Effector memory CD8-positive, alpha-beta T cell (primary cell): ENCODE data around the gene ADGRL1.

ENCODE experiments used
- ATAC-seq: fragments of 150-1000 bp; cut with Tn5 transposase; replicated peaks from 2 replicates; pipeline ENCODE4 v1.10.0; 2021; ENCODE audit warnings: mild to moderate bottlenecking, moderate library complexity
- DNase-seq, 3 experiments: peaks; one replicate each; pipeline ENCODE4 v3.0.0; 2021
- H3K27ac Mint-ChIP-seq, 2 donors: one replicate each; pipeline ENCODE4 v1.8.0; 2022; ENCODE audit warnings: mild to moderate bottlenecking in 2 of 2, mixed read lengths in 2 of 2, moderate library complexity in 2 of 2
- H3K27me3 Mint-ChIP-seq, 2 donors: one replicate each; pipeline ENCODE4 v1.8.0; 2022; ENCODE audit warnings: mixed read lengths in 2 of 2
- H3K36me3 Mint-ChIP-seq: one replicate; pipeline ENCODE4 v1.8.0; 2022; ENCODE audit warnings: mild to moderate bottlenecking, moderate library complexity, mixed read lengths; ENCODE audit not compliant: insufficient read depth
- H3K4me1 Mint-ChIP-seq, 2 donors: one replicate each; pipeline ENCODE4 v1.8.0; 2022; ENCODE audit warnings: low read depth in 2 of 2, mixed read lengths in 2 of 2
- H3K4me3 Mint-ChIP-seq, 2 donors: one replicate each; pipeline ENCODE4 v1.8.0; 2022; ENCODE audit warnings: mild to moderate bottlenecking in 2 of 2, mixed read lengths in 2 of 2, moderate library complexity in 2 of 2
- H3K9me3 Mint-ChIP-seq, 2 donors: one replicate each; pipeline ENCODE4 v1.8.0; 2022; ENCODE audit warnings: mixed read lengths in 2 of 2

Gene ADGRL1

GRCh38 chr19:14174883-14175282, 31.1 kb downstream of the ADGRL1 start:
- ATAC-seq (no peak), DNase-seq (no peak)
- H3K27ac Mint-ChIP-seq = peak overlapping the region in 1 of 2 donors; percentile 6
- H3K9me3 Mint-ChIP-seq = no peaks in the 10 kb centered on the region
- H3K4me3 Mint-ChIP-seq = no peak overlapping the region
- peaks cover 5 to 8% of the 10 kb centered on the region in 2 donors for H3K4me1 Mint-ChIP-seq
- H3K27me3 Mint-ChIP-seq = no peaks in the 10 kb centered on the region
- H3K36me3 Mint-ChIP-seq = peaks cover 3% of the 10 kb centered on the region

GRCh38 chr19:14168993-14169392, 37.0 kb downstream of the ADGRL1 start:
- Mint-ChIP-seq H3K4me3 (no peak overlapping the region), H3K9me3 (no peaks in the 10 kb centered on the region), H3K4me1 (peaks cover 20 to 23% of the 10 kb centered on the region in 2 donors), H3K27ac (no peak overlapping the region), H3K27me3 (no peaks in the 10 kb centered on the region), H3K36me3 (peaks cover 18% of the 10 kb centered on the region)
- no peak for DNase-seq
- no peak for ATAC-seq

- Mint-ChIP-seq H3K4me3 (peak overlapping the region; percentile 21 to 71), H3K4me1 (peaks cover 20% of the 10 kb centered on the region in 2 donors), H3K36me3 (peaks cover 18% of the 10 kb centered on the region), H3K27me3 (no peaks in the 10 kb centered on the region), H3K9me3 (no peaks in the 10 kb centered on the region), H3K27ac (peak overlapping the region in 1 of 2 donors; percentile 88)
- DNase-seq (no peak), ATAC-seq (no peak)
Observed at GRCh38 chr19:14168259-14168972, 37.6 kb downstream of the ADGRL1 start.

- Mint-ChIP-seq H3K4me1 (peaks cover 20% of the 10 kb centered on the region in 2 donors), H3K27ac (peak overlapping the region; percentile 86 to 88), H3K27me3 (no peaks in the 10 kb centered on the region), H3K9me3 (no peaks in the 10 kb centered on the region), H3K36me3 (peaks cover 18% of the 10 kb centered on the region), H3K4me3 (peak overlapping the region; percentile 83 to 87)
- ATAC-seq (peak; percentile 58), DNase-seq (no peak)
Observed at GRCh38 chr19:14167576-14168138, 38.3 kb downstream of the ADGRL1 start.

GRCh38 chr19:14166999-14167575, 38.9 kb downstream of the ADGRL1 start:
- Mint-ChIP-seq H3K27ac (peak overlapping the region; percentile 86 to 88), H3K4me1 (peaks cover 20% of the 10 kb centered on the region in 2 donors), H3K36me3 (peaks cover 16% of the 10 kb centered on the region), H3K4me3 (peak overlapping the region; percentile 83 to 87), H3K9me3 (no peaks in the 10 kb centered on the region), H3K27me3 (no peaks in the 10 kb centered on the region)
- ATAC-seq (peak; percentile 5), DNase-seq (no peak)

GRCh38 chr19:14165990-14166830, 39.8 kb downstream of the ADGRL1 start:
- ATAC-seq = peak; percentile 81

GRCh38 chr19:14164724-14165493, 41.1 kb downstream of the ADGRL1 start:
- Mint-ChIP-seq H3K27me3 (no peaks in the 10 kb centered on the region), H3K36me3 (peaks cover 15% of the 10 kb centered on the region), H3K4me3 (peak overlapping the region in 1 of 2 donors; percentile 42), H3K27ac (no peak overlapping the region), H3K4me1 (peaks cover 20 to 22% of the 10 kb centered on the region in 2 donors), H3K9me3 (no peaks in the 10 kb centered on the region)
- no peak for ATAC-seq
- DNase-seq = no peak

More at GRCh38 chr19:14165990-14166830, 39.8 kb downstream of the ADGRL1 start:
- H3K9me3 Mint-ChIP-seq = no peaks in the 10 kb centered on the region
- H3K36me3 Mint-ChIP-seq = peaks cover 15% of the 10 kb centered on the region
- peak overlapping the region; percentile 86 to 88 for H3K27ac Mint-ChIP-seq
- peak; percentile 21 to 44 (median 44) for DNase-seq
- H3K4me1 Mint-ChIP-seq = peaks cover 20% of the 10 kb centered on the region in 2 donors
- H3K4me3 Mint-ChIP-seq = peak overlapping the region; percentile 83 to 87
- H3K27me3 Mint-ChIP-seq = no peaks in the 10 kb centered on the region

- ATAC-seq (no peak), DNase-seq (no peak)
- Mint-ChIP-seq H3K4me1 (peaks cover 20 to 22% of the 10 kb centered on the region in 2 donors), H3K27me3 (no peaks in the 10 kb centered on the region), H3K36me3 (peaks cover 15% of the 10 kb centered on the region), H3K9me3 (no peaks in the 10 kb centered on the region), H3K27ac (peak overlapping the region in 1 of 2 donors; percentile 32), H3K4me3 (no peak overlapping the region)
Observed at GRCh38 chr19:14164082-14164481, 41.9 kb downstream of the ADGRL1 start.

- Mint-ChIP-seq H3K36me3 (peaks cover 18% of the 10 kb centered on the region), H3K27me3 (no peaks in the 10 kb centered on the region), H3K9me3 (no peaks in the 10 kb centered on the region), H3K4me3 (no peak overlapping the region), H3K27ac (no peak overlapping the region), H3K4me1 (peaks cover 15 to 18% of the 10 kb centered on the region in 2 donors)
- ATAC-seq (no peak), DNase-seq (no peak)
Observed at GRCh38 chr19:14162871-14163297, 43.1 kb downstream of the ADGRL1 start.

- ATAC-seq (no peak), DNase-seq (no peak)
- H3K27ac Mint-ChIP-seq = no peak overlapping the region
- no peaks in the 10 kb centered on the region for H3K27me3 Mint-ChIP-seq
- peaks cover 9% of the 10 kb centered on the region for H3K36me3 Mint-ChIP-seq
- H3K4me3 Mint-ChIP-seq = no peak overlapping the region
- peaks cover 2 to 6% of the 10 kb centered on the region in 2 donors for H3K4me1 Mint-ChIP-seq
- H3K9me3 Mint-ChIP-seq = no peaks in the 10 kb centered on the region
Observed at GRCh38 chr19:14161305-14161704, 44.7 kb downstream of the ADGRL1 start.

- H3K36me3 Mint-ChIP-seq = peaks cover 3% of the 10 kb centered on the region
- H3K27ac Mint-ChIP-seq = peak overlapping the region in 1 of 2 donors; percentile 54
- H3K27me3 Mint-ChIP-seq = no peaks in the 10 kb centered on the region
- H3K4me1 Mint-ChIP-seq = peaks cover 0 to 1% of the 10 kb centered on the region in 2 donors
- H3K4me3 Mint-ChIP-seq = no peak overlapping the region
- ATAC-seq (no peak), DNase-seq (no peak)
- no peaks in the 10 kb centered on the region for H3K9me3 Mint-ChIP-seq
Observed at GRCh38 chr19:14160017-14160703, 45.8 kb downstream of the ADGRL1 start.

GRCh38 chr19:14159059-14159458, 46.9 kb downstream of the ADGRL1 start:
- no peaks in the 10 kb centered on the region for H3K27me3 Mint-ChIP-seq
- peak overlapping the region in 1 of 2 donors; percentile 69 for H3K27ac Mint-ChIP-seq
- no peak for ATAC-seq
- no peak overlapping the region for H3K4me3 Mint-ChIP-seq
- no peak for DNase-seq
- H3K4me1 Mint-ChIP-seq = peaks cover 0 to 3% of the 10 kb centered on the region in 2 donors
- no peaks in the 10 kb centered on the region for H3K9me3 Mint-ChIP-seq
- peaks cover 3% of the 10 kb centered on the region for H3K36me3 Mint-ChIP-seq
